HL-60 (cell line): ENCODE measurements around the gene ANGPTL8.

Experiments
- DNase-seq, 2 experiments: peaks; one replicate each; pipeline ENCODE4 v3.0.0-alpha.2; 2010 to 2020; ENCODE audit warnings: low read depth in 1 of 2, low spot score in 1 of 2
- H3K27ac ChIP-seq: fragments of 250-450 bp; sonication (Bioruptor Pico); replicated peaks from 2 replicates; pipeline ENCODE4 v1.5.1; 2020; ENCODE audit warnings: mild to moderate bottlenecking, moderate library complexity
- H3K27me3 ChIP-seq: fragments of 250-450 bp; sonication (Bioruptor Pico); 2 replicates; pipeline ENCODE4 v1.5.1; 2021; ENCODE audit warnings: mild to moderate bottlenecking, moderate library complexity; ENCODE audit not compliant: insufficient read depth, poor library complexity, severe bottlenecking
- H3K4me3 ChIP-seq: replicated peaks from 2 replicates; pipeline ENCODE4 v1.5.1; 2011; ENCODE audit warnings: mild to moderate bottlenecking, control low read depth, low read length; ENCODE audit not compliant: insufficient read depth
- CTCF ChIP-seq: IDR thresholded peaks from one replicate; pipeline ENCODE4 v1.5.1; 2011; ENCODE audit warnings: low read length, control low read depth, inconsistent platforms; ENCODE audit not compliant: insufficient read depth
- GABPA ChIP-seq: IDR thresholded peaks from 2 replicates; pipeline ENCODE4 v1.6.1; 2012; ENCODE audit warnings: low read depth
- POLR2AphosphoS5 ChIP-seq: IDR thresholded peaks from 2 replicates; pipeline ENCODE4 v1.6.1; 2012; ENCODE audit warnings: low read depth
- REST ChIP-seq: IDR thresholded peaks from 2 replicates; pipeline ENCODE4 v1.6.1; 2012; ENCODE audit warnings: low read depth; ENCODE audit not compliant: insufficient replicate concordance
- SPI1 ChIP-seq: IDR thresholded peaks from 2 replicates; pipeline ENCODE4 v1.6.1; 2012; ENCODE audit warnings: low read depth, mild to moderate bottlenecking, borderline replicate concordance

The ANGPTL8 gene

GRCh38 chr19:11257846-11258380 is 18.5 kb downstream of the ANGPTL8 start:
- no peak for DNase-seq
- Histone ChIP-seq H3K4me3 (no peak overlapping the region), H3K27me3 (peaks cover 18% of the 10 kb centered on the region), H3K27ac (no peak overlapping the region)
- TF ChIP-seq CTCF (no peak), REST (no peak), SPI1 (no peak), POLR2AphosphoS5 (no peak), GABPA (no peak)

GRCh38 chr19:11260996-11261395 is 21.6 kb downstream of the ANGPTL8 start:
- no peak overlapping the region for H3K4me3 ChIP-seq
- H3K27ac ChIP-seq = no peak overlapping the region
- peaks cover 43% of the 10 kb centered on the region for H3K27me3 ChIP-seq
- no peak for DNase-seq
- TF ChIP-seq CTCF (no peak), SPI1 (no peak), POLR2AphosphoS5 (no peak), GABPA (no peak), REST (no peak)

- TF ChIP-seq GABPA (no peak), SPI1 (no peak), CTCF (no peak), REST (no peak), POLR2AphosphoS5 (no peak)
- Histone ChIP-seq H3K27ac (no peak overlapping the region), H3K27me3 (peaks cover 44% of the 10 kb centered on the region), H3K4me3 (peak overlapping the region; percentile 51)
- no peak for DNase-seq
Observed at GRCh38 chr19:11261431-11261970, 22.1 kb downstream of the ANGPTL8 start.
